ENCODE results near the gene OR6B3. TPM values are rescaled to one million over a fixed set of nuclear protein-coding genes. Genes with fewer than 3 reads are reported as not detected.

Gene OR6B3
- total RNA-seq, 2 experiments from 2014 or later = not detected

- H3K4me3 Mint-ChIP-seq = no peak overlapping the region
- H3K27me3 Mint-ChIP-seq = peaks cover 36% of the 10 kb centered on the region
- no peaks in the 10 kb centered on the region for H3K4me1 Mint-ChIP-seq (ENCODE audit: low read depth)
- ATAC-seq (no peak), DNase-seq (no peak)
- no peak for TF ChIP-seq CTCF (IDR thresholded peaks at IDR 0.05)
- no peak overlapping the region for H3K27ac Mint-ChIP-seq
- no peaks in the 10 kb centered on the region for H3K36me3 Mint-ChIP-seq (ENCODE audit: low read depth)
- H3K9me3 Mint-ChIP-seq = no peaks in the 10 kb centered on the region
- ChIA-PET POLR2A (interaction anchor here (0.6 kb wide), 1 partner anchor 13 kb away, joined by 3 read pairs; no protein-coding TSS in a partner anchor), CTCF (no interaction called here)
- intact Hi-C loops (cut with micrococcal nuclease) = no loop called here
These were observed 3.4 kb upstream of the OR6B3 start for GRCh38 chr2:240056678-240057077.

- peaks cover 38% of the 10 kb centered on the region for H3K27me3 Mint-ChIP-seq
- ATAC-seq = no peak
- POLR2A ChIA-PET = interaction anchor here (0.9 kb wide), 1 partner anchor 14 kb away, joined by 3 read pairs; no protein-coding TSS in a partner anchor
These were observed 2.0 kb upstream of the OR6B3 start for GRCh38 chr2:240055177-240055917.

GRCh38 chr2:240052524-240052923 is 797 bp downstream of the OR6B3 start:
- no peaks in the 10 kb centered on the region for H3K4me1 Mint-ChIP-seq (ENCODE audit: low read depth)
- no peaks in the 10 kb centered on the region for H3K9me3 Mint-ChIP-seq
- ChIA-PET CTCF (interaction anchor here (1.4 to 3.1 kb wide), 3 partner anchors 9 to 91 kb away, joined by 4 to 15 read pairs (median 9); no protein-coding TSS in a partner anchor), POLR2A (no interaction called here)
- intact Hi-C loops (cut with micrococcal nuclease) = no loop called here
- no peak overlapping the region for H3K27ac Mint-ChIP-seq
- DNase-seq (no peak), ATAC-seq (no peak)
- no peaks in the 10 kb centered on the region for H3K36me3 Mint-ChIP-seq (ENCODE audit: low read depth)
- no peak overlapping the region for H3K4me3 Mint-ChIP-seq
- H3K27me3 Mint-ChIP-seq = peaks cover 45% of the 10 kb centered on the region
- no peak for TF ChIP-seq CTCF (IDR thresholded peaks at IDR 0.05)

More at GRCh38 chr2:240055177-240055917, 2.0 kb upstream of the OR6B3 start:
- Mint-ChIP-seq H3K4me1 (ENCODE audit: low read depth) (no peaks in the 10 kb centered on the region), H3K4me3 (no peak overlapping the region), H3K36me3 (ENCODE audit: low read depth) (no peaks in the 10 kb centered on the region), H3K27ac (no peak overlapping the region), H3K9me3 (no peaks in the 10 kb centered on the region)
- DNase-seq = no peak
- no peak for TF ChIP-seq CTCF (IDR thresholded peaks at IDR 0.05)
- CTCF ChIA-PET = no interaction called here
- intact Hi-C loops (cut with micrococcal nuclease) = no loop called here

GRCh38 chr2:240051697-240052096 is 1.6 kb downstream of the OR6B3 start:
- peaks cover 42% of the 10 kb centered on the region for H3K27me3 Mint-ChIP-seq
- no peaks in the 10 kb centered on the region for H3K36me3 Mint-ChIP-seq (ENCODE audit: low read depth)
- no peak for DNase-seq

More at GRCh38 chr2:240051697-240052096, 1.6 kb downstream of the OR6B3 start:
- no peak overlapping the region for H3K4me3 Mint-ChIP-seq
- intact Hi-C loops (cut with micrococcal nuclease) = no loop called here
- H3K9me3 Mint-ChIP-seq = no peaks in the 10 kb centered on the region
- H3K27ac Mint-ChIP-seq = no peak overlapping the region
- ChIA-PET CTCF (interaction anchor here (1.1 to 3.1 kb wide), 4 partner anchors 10 to 92 kb away, joined by 3 to 15 read pairs (median 6); no protein-coding TSS in a partner anchor), POLR2A (no interaction called here)
- no peaks in the 10 kb centered on the region for H3K4me1 Mint-ChIP-seq (ENCODE audit: low read depth)
- no peak for ATAC-seq
- no peak for TF ChIP-seq CTCF (IDR thresholded peaks at IDR 0.05)
